Thyroid gland (tissue), 4 donors: ENCODE data around the gene REPIN1. TPM values are rescaled to one million over a fixed set of nuclear protein-coding genes. Genes with fewer than 3 reads are reported as not detected.

ENCODE experiments used
- DNase-seq, 2 donors: peaks; one replicate each; pipeline ENCODE4 v3.0.0-alpha.2; 2019
- H3K27ac ChIP-seq, 3 donors: fragments of 200-600 bp; sonication (generic); 1 replicate in 2 of 3; 2 replicates in 1 of 3; pipeline ENCODE4 v1.5.1; 2016 to 2019; ENCODE audit warnings: mild to moderate bottlenecking in 1 of 3, moderate library complexity in 1 of 3
- H3K27me3 ChIP-seq: fragments of 200-600 bp; sonication (generic); one replicate; pipeline ENCODE4 v1.5.1; 2019
- H3K36me3 ChIP-seq, 2 donors: fragments of 200-600 bp; sonication (generic); one replicate each; pipeline ENCODE4 v1.5.1; 2016 to 2019
- H3K4me1 ChIP-seq, 2 donors: fragments of 200-600 bp; sonication (generic); one replicate each; pipeline ENCODE4 v1.5.1; 2017 to 2019
- H3K4me3 ChIP-seq, 3 donors: fragments of 200-600 bp; sonication (generic); replicated peaks in 1 of 3; 1 replicate in 2 of 3; 2 replicates in 1 of 3; pipeline ENCODE4 v1.5.1; 2016; ENCODE audit warnings: mild to moderate bottlenecking in 1 of 3
- H3K9me3 ChIP-seq: fragments of 200-600 bp; sonication (generic); one replicate; pipeline ENCODE4 v1.5.1; 2017
- POLR2A ChIP-seq, 2 donors: fragments of 450-650 bp; IDR thresholded peaks; one replicate each; pipeline ENCODE4 v1.6.1; 2017; ENCODE audit warnings: antibody characterized with exemption in 2 of 2, mild to moderate bottlenecking in 2 of 2, moderate library complexity in 1 of 2
- WGBS, 2 donors: methylation state at CpG; one replicate each; pipeline ENCODE4 v1.1.5; 2017; 5-methylcytosine and 5-hydroxymethylcytosine counted together
- intact Hi-C: fragments of 100-400 bp; cut with DNase I; formaldehyde crosslinking; loops from one replicate; pipeline ENCODE4 v1.15.1; 2023
- total RNA-seq, 4 donors: library from RNA; depleted of rRNA; stranded (reverse); fragments of >200 nt; gene quantifications; one replicate each; pipeline ENCODE4 v1.2.3, GENCODE V29; 2016
- TF ChIP-seq, protein P1 (sequence below), 6 experiments: fragments of 200-600 bp in 3 of 6; fragments of 450-650 bp in 3 of 6; sonication (generic) in 3 of 6; IDR thresholded peaks; one replicate each; pipeline ENCODE4 v1.5.1; 2016 to 2019; ENCODE audit warnings: antibody characterized with exemption in 6 of 6, mild to moderate bottlenecking in 2 of 6, inconsistent platforms in 1 of 6, moderate library complexity in 1 of 6

Gene REPIN1
- total RNA-seq, 4 donors from 2014 or later = 71.9 to 144 (median 123) TPM

DNA sequence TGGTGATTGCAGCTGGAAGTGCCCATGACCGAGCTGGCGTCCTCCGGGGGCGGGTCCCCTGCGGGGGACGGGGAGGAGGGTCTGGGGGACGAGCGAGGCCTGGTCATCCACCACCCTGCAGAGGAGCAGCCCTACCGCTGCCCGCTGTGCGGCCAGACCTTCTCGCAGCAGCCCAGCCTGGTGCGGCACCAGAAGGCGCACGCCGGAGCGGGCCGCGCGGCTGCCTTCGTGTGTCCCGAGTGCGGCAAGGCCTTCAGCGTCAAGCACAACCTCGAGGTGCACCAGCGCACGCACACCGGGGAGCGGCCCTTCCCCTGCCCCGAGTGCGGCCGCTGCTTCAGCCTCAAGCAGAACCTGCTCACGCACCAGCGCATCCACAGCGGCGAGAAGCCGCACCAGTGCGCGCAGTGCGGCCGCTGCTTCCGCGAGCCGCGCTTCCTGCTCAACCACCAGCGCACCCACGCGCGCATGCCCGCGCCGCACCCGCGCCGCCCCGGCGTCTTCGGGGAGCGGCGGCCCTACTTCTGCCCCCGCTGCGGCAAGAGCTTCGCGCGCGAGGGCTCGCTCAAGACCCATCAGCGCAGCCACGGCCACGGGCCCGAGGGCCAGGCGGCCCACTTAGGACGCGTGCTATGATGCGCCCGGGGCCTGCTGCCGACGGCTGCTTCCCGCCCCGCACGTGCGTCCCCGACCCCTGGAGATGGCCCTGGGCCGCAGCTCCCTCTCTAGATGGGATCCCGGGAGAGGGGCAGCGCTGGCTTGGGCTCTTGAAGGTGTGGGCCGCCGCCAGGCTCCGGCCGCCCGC is 39.2 kb downstream of the REPIN1 start:
- H3K27me3 ChIP-seq = no peaks in the 10 kb centered on the region
- no peaks in the 10 kb centered on the region for H3K9me3 ChIP-seq
- no peak for DNase-seq
- H3K4me3 ChIP-seq = no peak overlapping the region
- WGBS, 2 donors = 95 to 97% methylated on average over 45 to 58 of the region's 91 CpGs
- no peak for TF ChIP-seq POLR2A (IDR thresholded peaks at IDR 0.05)
- TF ChIP-seq, protein P1, sequence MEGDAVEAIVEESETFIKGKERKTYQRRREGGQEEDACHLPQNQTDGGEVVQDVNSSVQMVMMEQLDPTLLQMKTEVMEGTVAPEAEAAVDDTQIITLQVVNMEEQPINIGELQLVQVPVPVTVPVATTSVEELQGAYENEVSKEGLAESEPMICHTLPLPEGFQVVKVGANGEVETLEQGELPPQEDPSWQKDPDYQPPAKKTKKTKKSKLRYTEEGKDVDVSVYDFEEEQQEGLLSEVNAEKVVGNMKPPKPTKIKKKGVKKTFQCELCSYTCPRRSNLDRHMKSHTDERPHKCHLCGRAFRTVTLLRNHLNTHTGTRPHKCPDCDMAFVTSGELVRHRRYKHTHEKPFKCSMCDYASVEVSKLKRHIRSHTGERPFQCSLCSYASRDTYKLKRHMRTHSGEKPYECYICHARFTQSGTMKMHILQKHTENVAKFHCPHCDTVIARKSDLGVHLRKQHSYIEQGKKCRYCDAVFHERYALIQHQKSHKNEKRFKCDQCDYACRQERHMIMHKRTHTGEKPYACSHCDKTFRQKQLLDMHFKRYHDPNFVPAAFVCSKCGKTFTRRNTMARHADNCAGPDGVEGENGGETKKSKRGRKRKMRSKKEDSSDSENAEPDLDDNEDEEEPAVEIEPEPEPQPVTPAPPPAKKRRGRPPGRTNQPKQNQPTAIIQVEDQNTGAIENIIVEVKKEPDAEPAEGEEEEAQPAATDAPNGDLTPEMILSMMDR (IDR thresholded peaks at IDR 0.05) = no peak
- H3K4me1 ChIP-seq = peaks cover 60 to 79% of the 10 kb centered on the region in 2 donors
- peak overlapping the region; percentile 90 to 95 (median 94) for H3K27ac ChIP-seq
- H3K36me3 ChIP-seq = no peaks in the 10 kb centered on the region
- intact Hi-C loops = loop anchor here (5.0 kb wide), 1 partner anchor 35 kb away; no protein-coding TSS in a partner anchor

DNA sequence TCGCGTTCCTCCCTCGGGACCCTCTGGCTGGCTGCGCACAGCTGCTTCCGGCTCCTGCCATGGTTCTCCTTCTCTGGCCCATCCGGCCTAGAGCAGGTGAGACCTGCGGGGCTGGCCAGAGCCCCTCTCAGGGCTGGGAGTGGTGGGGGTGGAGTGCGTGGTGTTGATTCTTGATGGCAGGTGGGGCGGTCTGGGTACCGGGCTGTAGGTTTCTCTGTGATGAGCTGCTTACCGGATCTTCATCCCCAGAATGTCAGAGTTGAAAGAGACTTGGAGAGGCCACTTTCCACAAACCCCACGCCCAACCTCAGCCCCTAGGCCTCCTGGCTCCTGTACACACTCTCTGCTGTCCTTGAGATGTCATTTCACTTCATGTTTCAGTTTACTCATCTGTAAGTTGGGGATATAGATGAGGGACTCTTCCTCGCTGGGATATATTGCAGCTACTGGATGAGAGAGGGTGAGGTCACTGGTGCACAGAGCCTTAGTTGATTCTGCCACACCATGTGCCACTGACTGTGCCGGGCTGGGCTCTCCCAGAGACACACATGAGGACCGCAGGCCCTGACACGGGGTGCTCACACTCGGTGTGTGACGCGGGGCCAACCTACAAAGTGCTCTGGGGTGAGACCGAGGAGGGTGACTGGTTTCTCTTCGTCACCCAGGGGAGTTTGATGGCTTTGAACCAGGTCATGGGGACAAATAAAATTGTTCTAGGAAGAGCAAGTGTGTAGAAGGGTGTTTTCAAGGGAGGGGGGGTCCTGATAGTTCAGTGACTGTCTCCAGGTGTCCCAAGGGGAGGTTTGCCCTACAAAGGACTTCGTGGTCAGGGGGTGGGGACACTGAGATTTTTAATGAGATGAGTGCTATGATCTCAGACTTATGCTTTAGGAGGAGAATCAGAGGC is 40.0 kb downstream of the REPIN1 start:
- no peaks in the 10 kb centered on the region for H3K9me3 ChIP-seq
- peak; percentile 84 to 97 for DNase-seq
- H3K27ac ChIP-seq = peak overlapping the region; percentile 75 to 87 (median 86)
- peak in 1 of 2 donors; percentile 48 for TF ChIP-seq POLR2A (IDR thresholded peaks at IDR 0.05)
- TF ChIP-seq, protein P1 (IDR thresholded peaks at IDR 0.05) = no peak
- no peak overlapping the region for H3K4me3 ChIP-seq
- 57 to 64% methylated on average over 18 to 22 of the region's 22 CpGs for WGBS, 2 donors
- no peaks in the 10 kb centered on the region for H3K27me3 ChIP-seq
- no peaks in the 10 kb centered on the region for H3K36me3 ChIP-seq
- intact Hi-C loops = loop anchor here (5.0 kb wide), 1 partner anchor 36 kb away; no protein-coding TSS in a partner anchor
- H3K4me1 ChIP-seq = peaks cover 60 to 78% of the 10 kb centered on the region in 2 donors

DNA sequence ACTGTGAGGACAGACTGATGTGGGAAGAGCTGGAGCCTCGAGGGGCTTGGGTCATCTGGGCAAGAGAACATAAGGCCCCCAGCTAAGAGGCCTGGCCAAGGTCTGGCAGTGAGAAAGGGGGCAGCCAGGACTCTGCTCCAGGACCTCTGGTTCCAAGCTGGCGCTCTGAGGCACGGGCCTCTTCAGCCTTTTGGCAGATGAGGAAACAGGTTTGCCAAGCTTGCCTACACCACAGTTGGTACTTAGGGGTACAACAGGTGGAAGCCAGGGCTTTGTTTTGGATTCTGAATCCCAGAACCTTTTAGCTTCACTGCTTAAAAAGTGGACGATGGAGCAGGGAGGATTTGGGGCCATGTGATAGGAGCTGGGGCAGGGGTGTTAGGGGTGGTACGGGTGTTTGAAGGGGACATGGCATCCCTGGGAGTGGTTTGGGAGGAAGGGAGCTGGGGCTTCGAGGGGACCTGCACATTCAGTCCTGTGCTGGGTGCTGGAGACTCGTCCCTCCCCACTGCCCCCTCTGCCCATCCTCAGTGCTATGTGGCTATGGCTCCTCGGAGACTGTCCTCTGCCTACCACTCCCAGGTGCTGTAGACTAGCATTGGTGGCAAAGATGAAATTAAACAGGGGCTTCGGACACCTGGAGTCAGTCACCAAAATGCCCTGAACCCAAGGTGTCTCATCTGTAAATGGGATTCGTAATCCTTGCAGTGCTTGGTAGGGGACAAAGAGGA is 40.8 kb downstream of the REPIN1 start:
- TF ChIP-seq POLR2A (IDR thresholded peaks at IDR 0.05) = no peak
- TF ChIP-seq, protein P1 (IDR thresholded peaks at IDR 0.05) = no peak
- DNase-seq = peak; percentile 68 to 73
- intact Hi-C loops = loop anchor here (5.0 kb wide), 1 partner anchor 37 kb away; no protein-coding TSS in a partner anchor
- H3K4me3 ChIP-seq = no peak overlapping the region
- H3K9me3 ChIP-seq = no peaks in the 10 kb centered on the region
- peaks cover 56 to 70% of the 10 kb centered on the region in 2 donors for H3K4me1 ChIP-seq
- WGBS, 2 donors = 71 to 86% methylated on average over 9 to 10 of the region's 10 CpGs
- H3K36me3 ChIP-seq = no peaks in the 10 kb centered on the region
- no peaks in the 10 kb centered on the region for H3K27me3 ChIP-seq
- peak overlapping the region; percentile 75 to 87 (median 86) for H3K27ac ChIP-seq

DNA sequence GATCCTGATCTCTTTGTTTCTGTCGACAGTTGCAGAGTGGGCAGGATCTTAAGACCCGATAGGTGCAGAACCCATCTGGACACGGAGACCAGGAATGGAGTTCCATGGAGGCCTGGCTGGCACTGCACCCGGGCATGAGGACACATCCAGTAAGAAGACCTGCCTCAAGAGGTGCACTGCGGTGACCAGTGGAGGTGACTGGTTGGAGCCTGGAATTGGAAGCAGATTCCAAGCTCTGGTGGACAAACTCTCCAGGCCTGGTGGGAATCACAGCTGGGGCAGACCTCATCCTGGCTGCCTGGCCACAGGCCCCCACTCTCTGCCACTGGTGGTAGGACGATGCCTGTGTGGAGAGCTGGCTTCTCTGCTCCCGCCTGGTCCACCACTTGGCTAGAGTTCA is 41.5 kb downstream of the REPIN1 start:
- Histone ChIP-seq H3K9me3 (no peaks in the 10 kb centered on the region), H3K27ac (peak overlapping the region; percentile 75 to 87 (median 86)), H3K27me3 (no peaks in the 10 kb centered on the region), H3K4me1 (peaks cover 56 to 74% of the 10 kb centered on the region in 2 donors), H3K4me3 (no peak overlapping the region), H3K36me3 (no peaks in the 10 kb centered on the region)
- TF ChIP-seq, protein P1 (IDR thresholded peaks at IDR 0.05) = no peak
- no peak for TF ChIP-seq POLR2A (IDR thresholded peaks at IDR 0.05)
- DNase-seq = no peak
- WGBS, 2 donors = 93% methylated on average over 7 of the region's 7 CpGs
- intact Hi-C loops = no loop called here
